ENCODE measurements around the gene FBP1. TPM values are rescaled to one million over a fixed set of nuclear protein-coding genes. Genes with fewer than 3 reads are reported as not detected.
A peak's percentile ranks its signal among the peaks of the same experiment; 100 is the strongest.

FBP1 gene
- total RNA-seq, 2 experiments from 2014 or later, result 0.82 to 1.2 TPM

DNA sequence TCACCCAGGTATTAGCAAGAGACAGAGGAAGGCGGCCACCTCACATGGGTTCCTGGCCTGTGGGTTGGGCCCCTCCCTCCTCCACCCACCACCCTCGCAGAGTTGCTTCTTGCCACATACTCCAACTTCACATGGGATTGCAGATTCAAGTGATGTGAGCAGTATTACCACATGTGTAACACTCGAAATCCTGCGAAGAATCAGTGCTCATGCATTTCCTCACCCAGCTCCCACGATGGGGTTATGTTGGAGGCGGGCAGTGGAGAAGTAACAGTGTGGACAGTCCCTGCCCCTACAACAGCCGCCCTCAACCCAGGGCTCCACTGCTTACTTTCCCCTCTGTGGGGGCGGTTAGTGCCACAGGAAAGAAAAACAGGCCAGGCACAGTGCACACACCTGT is 3.9 kb upstream of the FBP1 start:
- Mint-ChIP-seq H3K9me3 (no peaks in the 10 kb centered on the region), H3K27ac (no peak overlapping the region), H3K4me1 (peaks cover 17% of the 10 kb centered on the region), H3K4me3 (no peak overlapping the region), H3K27me3 (no peaks in the 10 kb centered on the region), H3K36me3 (no peaks in the 10 kb centered on the region)
- DNase-seq, result no peak

DNA sequence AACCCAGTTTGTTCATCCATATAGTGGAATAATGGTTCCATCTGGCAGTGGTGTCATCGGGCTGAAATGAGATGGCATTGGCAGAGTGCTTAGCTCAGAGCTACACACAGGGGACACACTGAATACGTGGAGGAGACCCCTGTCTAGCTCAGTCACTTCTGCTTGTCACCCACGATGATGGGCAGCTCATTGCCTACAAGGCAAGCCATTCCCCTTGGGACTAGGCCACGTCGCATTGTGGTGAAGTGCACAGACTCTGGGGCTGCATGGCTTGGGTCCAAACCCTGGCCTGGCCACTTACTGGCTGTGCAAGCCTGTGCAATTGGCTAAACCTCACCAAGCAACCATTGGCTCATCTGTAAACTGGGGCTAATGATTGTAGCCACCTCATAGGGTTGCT is 3.2 kb upstream of the FBP1 start:
- Mint-ChIP-seq H3K36me3 (no peaks in the 10 kb centered on the region), H3K4me1 (peaks cover 19% of the 10 kb centered on the region), H3K27me3 (no peaks in the 10 kb centered on the region), H3K9me3 (no peaks in the 10 kb centered on the region), H3K4me3 (no peak overlapping the region), H3K27ac (no peak overlapping the region)
- DNase-seq, result no peak

DNA sequence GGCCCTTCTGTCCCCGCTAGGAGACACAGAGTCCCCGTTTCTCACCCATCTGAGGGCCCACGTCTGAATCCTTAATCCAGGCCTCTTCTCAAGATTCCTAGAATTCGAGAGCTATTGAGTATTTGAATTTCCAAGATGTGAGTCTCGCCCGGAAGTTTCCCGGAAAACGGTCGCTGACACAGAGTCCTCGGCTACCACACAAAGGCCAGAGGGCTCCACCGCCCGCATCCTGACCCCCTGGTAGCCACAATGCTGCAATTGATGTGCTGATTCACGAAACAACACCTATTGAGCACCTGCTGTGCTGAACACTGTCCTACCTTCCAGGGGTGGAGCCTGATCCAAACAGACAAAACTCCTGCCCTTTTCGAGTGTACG is 670 bp upstream of the FBP1 start:
- DNase-seq, result peak; percentile 5
- H3K36me3 Mint-ChIP-seq, result no peaks in the 10 kb centered on the region
- peak overlapping the region; percentile 76 for H3K27ac Mint-ChIP-seq
- H3K9me3 Mint-ChIP-seq, result no peaks in the 10 kb centered on the region
- H3K4me1 Mint-ChIP-seq, result peaks cover 20% of the 10 kb centered on the region
- H3K27me3 Mint-ChIP-seq, result no peaks in the 10 kb centered on the region
- peak overlapping the region; percentile 86 for H3K4me3 Mint-ChIP-seq

DNA sequence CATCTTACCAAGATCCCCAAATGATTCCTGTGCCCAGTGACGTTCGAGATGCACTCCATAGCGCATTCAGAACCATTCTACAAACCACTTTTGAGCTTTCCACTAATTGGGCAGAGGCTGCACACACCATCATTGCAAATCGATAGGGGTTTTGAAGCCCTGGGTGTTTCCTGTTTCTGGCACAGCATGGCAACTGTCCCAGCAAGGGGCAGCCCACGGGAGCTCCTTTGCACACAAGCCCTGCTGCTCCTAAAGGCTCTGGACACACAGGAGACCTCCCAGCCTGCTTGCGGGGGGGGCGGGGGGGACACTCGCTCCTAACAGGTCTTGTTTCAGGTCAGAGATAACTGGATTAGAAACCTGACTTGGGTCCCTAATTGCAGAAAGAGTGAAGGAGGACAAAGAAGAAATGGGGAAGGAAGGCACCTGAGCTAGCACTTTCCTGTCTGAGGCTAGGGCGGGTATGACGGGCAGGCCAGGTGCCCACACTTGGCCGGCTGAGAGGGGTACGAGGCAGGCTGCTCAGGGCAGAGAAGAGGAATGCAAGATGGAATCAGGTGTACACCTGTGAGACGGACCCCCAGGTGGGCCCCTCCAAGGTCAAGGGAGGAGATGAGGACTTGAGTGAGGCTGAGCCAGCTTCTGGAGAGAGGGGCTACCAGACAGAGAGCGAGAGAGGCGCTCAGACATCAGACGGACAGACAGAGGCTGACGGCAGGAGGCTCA is 820 bp downstream of the FBP1 start:
- no peak for DNase-seq
- peak overlapping the region; percentile 86 for H3K4me3 Mint-ChIP-seq
- no peaks in the 10 kb centered on the region for H3K36me3 Mint-ChIP-seq
- H3K27me3 Mint-ChIP-seq, result no peaks in the 10 kb centered on the region
- H3K4me1 Mint-ChIP-seq, result peaks cover 20% of the 10 kb centered on the region
- H3K9me3 Mint-ChIP-seq, result no peaks in the 10 kb centered on the region
- no peak overlapping the region for H3K27ac Mint-ChIP-seq

DNA sequence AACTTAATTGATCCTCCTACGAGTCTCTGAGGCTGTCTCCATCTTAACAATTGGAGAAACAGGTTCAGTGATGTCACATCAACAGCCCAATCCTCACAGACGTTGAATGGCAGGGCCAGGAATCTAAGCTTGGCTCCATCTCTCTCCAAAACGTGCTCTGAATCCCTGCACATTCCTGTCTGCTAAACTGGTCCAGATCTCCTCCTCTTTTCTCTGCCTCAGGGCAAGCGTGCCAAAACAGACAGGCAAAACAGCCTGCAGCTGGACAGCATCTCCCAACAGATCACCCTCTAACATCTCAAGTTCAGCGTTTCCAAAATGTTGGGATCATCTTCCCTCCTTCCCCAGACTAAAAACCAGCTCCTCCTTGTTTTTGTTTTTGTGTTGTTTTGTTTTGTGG is 6.6 kb downstream of the FBP1 start:
- H3K27me3 Mint-ChIP-seq, result no peaks in the 10 kb centered on the region
- no peaks in the 10 kb centered on the region for H3K36me3 Mint-ChIP-seq
- no peak overlapping the region for H3K27ac Mint-ChIP-seq
- DNase-seq, result no peak
- no peaks in the 10 kb centered on the region for H3K9me3 Mint-ChIP-seq
- H3K4me1 Mint-ChIP-seq, result peaks cover 2% of the 10 kb centered on the region
- H3K4me3 Mint-ChIP-seq, result no peak overlapping the region

DNA sequence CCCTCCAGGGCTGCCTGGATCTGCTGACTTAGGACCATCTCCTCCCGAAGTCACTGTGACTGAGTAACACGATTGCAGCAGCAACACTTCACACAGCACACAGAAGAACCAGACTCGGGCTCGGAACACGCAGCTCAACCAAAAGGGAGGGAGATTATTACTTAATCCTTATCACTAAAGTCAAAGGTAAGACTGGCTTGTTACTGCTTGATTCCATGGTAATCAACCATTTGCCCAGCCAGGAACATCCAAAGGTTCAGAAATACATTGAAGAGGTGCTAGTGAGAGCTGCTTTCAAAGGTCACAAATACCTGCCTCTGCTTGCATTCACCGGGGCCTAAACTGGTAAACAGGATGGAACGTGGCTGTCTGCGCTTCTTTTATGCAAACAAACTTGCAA is 7.7 kb downstream of the FBP1 start:
- H3K27me3 Mint-ChIP-seq, result peaks cover 3% of the 10 kb centered on the region
- H3K4me3 Mint-ChIP-seq, result no peak overlapping the region
- H3K4me1 Mint-ChIP-seq, result no peaks in the 10 kb centered on the region
- H3K27ac Mint-ChIP-seq, result no peak overlapping the region
- H3K36me3 Mint-ChIP-seq, result no peaks in the 10 kb centered on the region
- no peak for DNase-seq
- no peaks in the 10 kb centered on the region for H3K9me3 Mint-ChIP-seq

DNA sequence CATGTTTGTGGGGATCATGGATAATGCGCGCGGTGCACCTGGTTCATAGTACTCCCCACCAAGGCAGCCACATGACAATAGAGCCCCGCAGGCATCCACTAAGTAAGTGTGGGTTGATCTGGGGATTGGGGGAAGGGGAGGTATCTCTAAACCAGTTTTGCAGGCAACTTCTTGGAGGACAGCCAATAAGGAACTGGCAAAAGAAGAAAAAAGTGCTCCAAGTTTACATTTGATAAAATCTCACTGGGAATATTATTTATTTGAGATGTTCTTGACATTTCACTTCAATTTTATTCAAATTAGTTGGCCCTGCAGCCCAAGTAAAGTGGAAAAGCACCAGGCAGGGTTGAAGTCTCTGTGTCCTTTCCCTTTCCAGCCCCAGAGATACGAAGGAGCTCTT is 8.5 kb downstream of the FBP1 start:
- Mint-ChIP-seq H3K4me1 (no peaks in the 10 kb centered on the region), H3K4me3 (no peak overlapping the region), H3K27me3 (peaks cover 5% of the 10 kb centered on the region), H3K27ac (no peak overlapping the region), H3K9me3 (no peaks in the 10 kb centered on the region), H3K36me3 (no peaks in the 10 kb centered on the region)
- DNase-seq, result no peak

DNA sequence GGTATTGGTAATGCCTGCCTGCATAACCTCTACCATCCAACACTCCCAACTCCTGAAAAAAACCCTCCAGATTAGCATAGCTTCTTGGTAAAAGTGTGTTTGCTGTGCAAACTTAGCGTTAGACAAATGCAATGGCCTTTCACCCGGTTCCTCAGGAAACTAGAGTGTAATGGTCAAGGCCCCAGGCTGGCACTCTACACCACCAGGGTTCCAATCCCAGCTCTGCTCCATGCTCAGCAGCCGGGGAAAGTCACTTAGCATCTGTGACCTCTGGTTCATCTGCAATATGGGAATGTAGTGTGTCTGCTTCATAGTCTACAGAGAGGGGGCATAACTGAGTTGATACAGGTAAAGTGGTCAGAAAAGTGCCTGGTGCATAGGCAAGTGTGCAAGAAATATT is 9.0 kb downstream of the FBP1 start:
- no peaks in the 10 kb centered on the region for H3K9me3 Mint-ChIP-seq
- peaks cover 5% of the 10 kb centered on the region for H3K27me3 Mint-ChIP-seq
- no peaks in the 10 kb centered on the region for H3K4me1 Mint-ChIP-seq
- no peak for DNase-seq
- H3K36me3 Mint-ChIP-seq, result no peaks in the 10 kb centered on the region
- no peak overlapping the region for H3K4me3 Mint-ChIP-seq
- no peak overlapping the region for H3K27ac Mint-ChIP-seq

DNA sequence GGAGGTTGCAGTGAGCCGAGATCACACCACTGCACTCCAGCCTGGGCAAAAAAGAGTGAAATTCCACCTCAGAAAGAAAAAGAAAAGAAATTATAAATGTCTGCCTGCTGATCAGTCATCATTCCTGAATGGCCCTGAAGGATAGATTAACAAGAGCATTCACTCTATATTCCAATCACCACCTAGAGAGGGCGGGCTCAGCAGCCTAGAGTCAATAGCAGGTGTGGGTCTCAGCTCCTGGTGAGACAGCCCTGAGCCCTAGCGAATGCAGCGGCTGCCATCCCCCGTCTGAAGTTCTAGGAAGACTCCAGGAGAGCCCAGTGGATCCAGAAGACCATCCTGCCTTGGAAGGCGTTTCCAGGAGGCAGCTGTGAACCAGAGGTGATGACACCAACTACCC is 12.0 kb downstream of the FBP1 start:
- Mint-ChIP-seq H3K27ac (no peak overlapping the region), H3K36me3 (no peaks in the 10 kb centered on the region), H3K9me3 (no peaks in the 10 kb centered on the region), H3K4me1 (no peaks in the 10 kb centered on the region), H3K4me3 (no peak overlapping the region), H3K27me3 (peaks cover 9% of the 10 kb centered on the region)
- DNase-seq, result no peak

DNA sequence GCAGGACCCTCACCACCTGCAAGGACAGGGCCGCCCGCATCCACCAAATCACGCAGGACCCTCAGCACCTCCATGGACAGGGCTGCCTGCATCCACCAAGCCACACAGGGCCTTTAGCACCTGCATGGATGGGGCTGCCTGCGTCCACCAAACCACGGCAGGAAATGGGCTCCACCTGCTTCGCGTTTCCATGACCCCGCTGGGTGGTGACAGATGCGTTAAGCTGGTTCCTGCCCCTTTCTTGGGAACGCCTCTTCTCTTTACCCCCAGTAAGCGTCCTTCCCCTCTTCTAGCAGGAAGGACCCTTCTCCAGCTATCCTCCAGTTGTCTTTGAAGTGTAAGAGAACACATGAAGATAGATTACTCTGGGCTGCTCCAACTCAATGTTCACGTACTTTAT is 13.5 kb downstream of the FBP1 start:
- peaks cover 6% of the 10 kb centered on the region for H3K4me1 Mint-ChIP-seq
- no peak for DNase-seq
- no peaks in the 10 kb centered on the region for H3K36me3 Mint-ChIP-seq
- peaks cover 15% of the 10 kb centered on the region for H3K27me3 Mint-ChIP-seq
- H3K9me3 Mint-ChIP-seq, result no peaks in the 10 kb centered on the region
- H3K27ac Mint-ChIP-seq, result no peak overlapping the region
- no peak overlapping the region for H3K4me3 Mint-ChIP-seq

DNA sequence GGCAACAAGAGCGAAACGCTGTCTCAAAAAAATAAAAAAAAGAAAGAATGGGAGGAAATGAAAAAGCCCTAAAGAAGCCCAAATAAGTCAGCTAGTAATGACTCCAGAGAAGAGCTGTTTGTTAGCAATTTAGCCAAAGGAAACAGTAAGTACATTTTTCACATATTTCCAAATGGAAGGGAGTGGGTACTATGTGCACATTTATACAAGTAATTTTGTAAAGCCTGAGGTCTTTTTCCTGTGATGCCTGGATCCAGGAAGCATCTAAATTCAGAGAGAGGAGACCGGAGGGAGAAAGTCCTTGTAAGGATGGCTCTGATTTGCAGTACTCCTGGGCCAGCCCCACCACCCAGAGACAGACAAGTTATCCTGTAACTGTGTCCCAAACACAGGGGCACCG is 14.7 kb downstream of the FBP1 start:
- Mint-ChIP-seq H3K27ac (no peak overlapping the region), H3K9me3 (no peaks in the 10 kb centered on the region), H3K36me3 (no peaks in the 10 kb centered on the region), H3K4me3 (no peak overlapping the region), H3K4me1 (peaks cover 6% of the 10 kb centered on the region), H3K27me3 (peaks cover 19% of the 10 kb centered on the region)
- no peak for DNase-seq

DNA sequence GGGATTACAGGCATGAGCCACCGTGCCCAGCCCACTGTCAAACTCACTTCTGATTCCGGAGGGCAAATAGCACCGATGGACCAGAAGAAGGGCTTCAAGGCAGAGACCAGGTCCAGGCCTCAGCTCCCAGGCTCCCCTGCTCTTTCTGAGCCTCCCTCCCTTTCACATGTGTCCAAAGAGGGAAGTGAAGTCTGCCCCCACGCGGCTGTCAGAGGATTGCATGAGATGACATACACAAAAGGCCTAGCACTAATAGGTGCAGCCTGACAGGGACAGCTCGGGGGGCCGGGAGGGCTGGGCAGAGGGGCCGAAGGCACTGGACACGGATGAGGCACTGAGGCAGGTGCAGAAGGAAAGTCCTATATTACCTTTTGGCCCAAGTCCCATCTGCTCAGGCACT is 16.1 kb downstream of the FBP1 start:
- no peak overlapping the region for H3K4me3 Mint-ChIP-seq
- H3K9me3 Mint-ChIP-seq, result no peaks in the 10 kb centered on the region
- DNase-seq, result peak; percentile 24
- peaks cover 19% of the 10 kb centered on the region for H3K27me3 Mint-ChIP-seq
- no peaks in the 10 kb centered on the region for H3K36me3 Mint-ChIP-seq
- H3K27ac Mint-ChIP-seq, result no peak overlapping the region
- peaks cover 6% of the 10 kb centered on the region for H3K4me1 Mint-ChIP-seq

DNA sequence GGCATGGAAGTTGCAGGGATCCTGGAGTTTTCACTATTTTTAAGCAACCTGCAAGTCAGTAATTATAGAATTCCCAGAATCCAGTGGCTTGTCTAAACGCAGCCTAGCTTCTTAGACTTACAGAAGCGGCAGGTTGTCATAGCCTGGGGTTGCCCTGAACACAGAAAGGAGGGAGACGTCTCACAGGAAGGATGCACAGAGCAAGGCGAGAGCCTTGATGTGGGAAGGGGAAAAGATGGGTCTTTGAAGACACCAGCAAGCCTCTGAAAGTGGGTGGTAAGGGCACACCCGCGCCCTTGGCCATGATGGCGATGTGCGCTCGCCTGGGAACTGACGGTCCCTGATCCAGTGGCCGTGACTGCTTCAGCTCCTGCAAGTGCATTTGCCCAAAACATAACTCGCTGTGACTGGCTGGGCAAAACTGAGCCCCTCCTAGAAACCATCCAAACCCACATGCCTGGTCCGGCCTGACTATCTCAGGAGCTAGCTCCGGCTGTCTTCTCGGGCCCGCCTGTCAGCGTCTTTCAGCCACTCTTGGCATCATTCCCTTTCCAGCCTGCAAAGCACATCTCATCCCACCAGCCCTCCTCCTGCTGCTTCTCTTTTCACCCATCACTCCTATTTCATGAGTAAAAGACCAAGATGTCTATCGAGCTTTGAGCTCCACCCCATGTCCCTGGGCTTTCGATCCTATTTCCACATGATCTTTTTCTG is 17.1 kb downstream of the FBP1 start:
- H3K36me3 Mint-ChIP-seq, result no peaks in the 10 kb centered on the region
- H3K9me3 Mint-ChIP-seq, result no peaks in the 10 kb centered on the region
- H3K27ac Mint-ChIP-seq, result no peak overlapping the region
- H3K4me3 Mint-ChIP-seq, result no peak overlapping the region
- H3K27me3 Mint-ChIP-seq, result peaks cover 19% of the 10 kb centered on the region
- DNase-seq, result no peak
- H3K4me1 Mint-ChIP-seq, result peaks cover 6% of the 10 kb centered on the region

DNA sequence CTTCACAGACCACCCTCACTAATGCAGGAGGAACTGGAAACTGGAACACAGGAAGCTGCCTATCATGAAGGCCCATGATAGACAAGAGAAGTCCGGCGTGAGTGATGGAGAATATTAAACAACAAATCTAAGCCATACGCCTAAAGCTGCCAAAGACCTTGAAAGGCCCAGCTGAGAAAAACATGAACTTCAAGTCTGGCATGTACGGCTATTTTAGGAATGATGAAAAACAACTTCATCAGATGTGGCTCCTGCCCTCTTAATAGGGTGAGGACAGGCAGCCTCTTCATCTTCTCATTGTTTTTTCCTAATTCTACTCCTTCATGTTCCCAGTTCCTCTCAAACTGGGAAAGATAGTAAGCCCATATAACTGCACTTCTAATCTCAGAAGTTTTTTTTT is 20.3 kb downstream of the FBP1 start:
- Mint-ChIP-seq H3K9me3 (no peaks in the 10 kb centered on the region), H3K36me3 (no peaks in the 10 kb centered on the region), H3K27me3 (peaks cover 18% of the 10 kb centered on the region), H3K27ac (no peak overlapping the region), H3K4me1 (peaks cover 6% of the 10 kb centered on the region), H3K4me3 (no peak overlapping the region)
- DNase-seq, result no peak

DNA sequence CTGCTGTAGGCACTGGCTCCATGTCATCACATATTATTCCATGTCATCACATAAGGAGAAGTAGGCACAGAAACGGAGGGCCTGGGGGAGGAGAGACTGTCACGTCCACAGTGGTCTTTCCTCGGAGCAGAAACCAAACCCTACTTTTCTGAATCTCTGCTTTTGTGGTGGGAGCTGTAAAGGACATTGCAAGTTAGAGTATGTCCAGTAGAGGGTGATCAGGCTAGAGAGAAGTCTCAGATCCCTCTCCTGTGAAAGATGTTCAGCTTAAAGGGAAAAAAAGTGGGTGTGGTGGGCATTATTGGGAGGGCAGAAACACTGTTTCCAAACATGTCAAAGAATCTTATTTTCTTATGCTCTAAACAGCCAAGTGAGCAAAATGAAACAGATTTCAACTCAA is 26.3 kb downstream of the FBP1 start:
- Mint-ChIP-seq H3K36me3 (no peaks in the 10 kb centered on the region), H3K27me3 (peaks cover 28% of the 10 kb centered on the region), H3K9me3 (no peaks in the 10 kb centered on the region), H3K27ac (no peak overlapping the region), H3K4me1 (peaks cover 13% of the 10 kb centered on the region), H3K4me3 (no peak overlapping the region)
- DNase-seq, result no peak

DNA sequence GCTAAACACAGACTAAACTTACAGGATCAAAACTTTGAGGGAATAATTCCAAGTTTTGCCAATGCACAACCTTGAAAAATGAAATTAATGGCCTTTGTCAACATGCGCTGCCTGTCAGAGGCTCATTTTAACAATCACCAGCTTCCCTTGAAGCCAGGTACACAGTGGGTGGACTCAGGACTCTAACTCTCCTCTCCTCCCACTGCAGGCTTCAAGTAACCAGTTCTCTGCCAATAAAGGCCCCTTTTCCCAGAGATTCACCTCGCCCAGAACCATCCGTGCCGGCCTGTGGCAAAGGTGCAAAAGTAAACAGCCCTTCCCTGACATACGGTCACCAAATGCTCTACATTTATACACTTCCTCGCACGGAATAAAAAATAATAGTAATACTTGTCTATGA is 27.2 kb downstream of the FBP1 start:
- H3K36me3 Mint-ChIP-seq, result no peaks in the 10 kb centered on the region
- H3K9me3 Mint-ChIP-seq, result no peaks in the 10 kb centered on the region
- H3K27me3 Mint-ChIP-seq, result peaks cover 28% of the 10 kb centered on the region
- no peak for DNase-seq
- no peak overlapping the region for H3K4me3 Mint-ChIP-seq
- peak overlapping the region; percentile 76 for H3K27ac Mint-ChIP-seq
- peaks cover 13% of the 10 kb centered on the region for H3K4me1 Mint-ChIP-seq

Measured in activated naive CD8-positive, alpha-beta T cell treated with anti-CD3 and anti-CD28 coated beads for 36 hours (primary cell).